Neural cell (in vitro differentiated cells): ENCODE data around the gene MAPK1. TPM values are rescaled to one million over a fixed set of nuclear protein-coding genes. Genes with fewer than 3 reads are reported as not detected.
"Not testable (repeated sequence)": the region's sequence is repeated elsewhere in the genome, so short reads cannot be mapped to it uniquely, and the experiment has no call there.

ENCODE experiments used
- H2AFZ ChIP-seq: fragments of 200-600, 300-800 bp; sonication (generic), shearing (Covaris generic); 2 replicates; pipeline ENCODE4 v1.6.0; 2014; ENCODE audit warnings: low read depth, mild to moderate bottlenecking, antibody characterized with exemption, low read length, moderate library complexity
- H3F3A ChIP-seq: fragments of 200-600 bp; shearing (Covaris generic); 2 replicates; pipeline ENCODE4 v1.6.1; 2016; ENCODE audit warnings: mild to moderate bottlenecking, moderate library complexity, mixed read lengths, antibody characterized with exemption, low read length; ENCODE audit not compliant: insufficient read depth, poor library complexity, severe bottlenecking
- H3K27ac ChIP-seq: fragments of 200-600, 300-800 bp; sonication (generic), shearing (Covaris generic); 2 replicates; pipeline ENCODE4 v1.5.1; 2014; ENCODE audit warnings: mild to moderate bottlenecking, low read length, moderate library complexity
- H3K27me3 ChIP-seq: fragments of 300-800, 200-600 bp; sonication (generic), shearing (Covaris generic); 2 replicates; pipeline ENCODE4 v1.6.0; 2014; ENCODE audit warnings: mild to moderate bottlenecking, low read depth, low read length, moderate library complexity; ENCODE audit not compliant: insufficient read depth
- H3K36me3 ChIP-seq: fragments of 300-800, 200-600 bp; sonication (generic), shearing (Covaris generic); 2 replicates; pipeline ENCODE4 v1.5.1; 2014; ENCODE audit warnings: mild to moderate bottlenecking, antibody characterized with exemption, low read length, moderate library complexity; ENCODE audit not compliant: insufficient read depth
- H3K4me2 ChIP-seq: fragments of 300-800, 200-600 bp; sonication (generic), shearing (Covaris generic); 2 replicates; pipeline ENCODE4 v1.6.0; 2014; ENCODE audit warnings: mild to moderate bottlenecking, low read length
- H3K4me3 ChIP-seq: fragments of 300-800, 200-600 bp; sonication (generic), shearing (Covaris generic); 2 replicates; pipeline ENCODE4 v1.5.1; 2014; ENCODE audit warnings: mild to moderate bottlenecking, low read length, moderate library complexity
- H3K79me2 ChIP-seq: fragments of 200-600 bp; shearing (Covaris generic); replicated peaks from 2 replicates; pipeline ENCODE4 v1.6.0; 2014; ENCODE audit warnings: mild to moderate bottlenecking, low read length, moderate library complexity; ENCODE audit not compliant: insufficient read depth
- H3K9ac ChIP-seq: fragments of 300-800, 200-600 bp; sonication (generic), shearing (Covaris generic); 2 replicates; pipeline ENCODE4 v1.6.1; 2016; ENCODE audit warnings: mild to moderate bottlenecking, low read length, mixed read lengths
- H3K9me2 ChIP-seq: fragments of 200-600 bp; shearing (Covaris generic); 2 replicates; pipeline ENCODE4 v1.6.1; 2016; ENCODE audit warnings: mild to moderate bottlenecking, low read length, mixed read lengths; ENCODE audit not compliant: insufficient read depth
- H3K9me3 ChIP-seq: fragments of 200-600, 300-800 bp; sonication (generic), shearing (Covaris generic); 2 replicates; pipeline ENCODE4 v1.6.1; 2016; ENCODE audit warnings: mild to moderate bottlenecking, mixed run types, low read length, moderate library complexity, mixed read lengths
- H4K20me1 ChIP-seq: fragments of 200-600 bp; shearing (Covaris generic); 2 replicates; pipeline ENCODE4 v1.6.1; 2016; ENCODE audit warnings: mild to moderate bottlenecking, mixed run types; ENCODE audit not compliant: insufficient read depth
- CTCF ChIP-seq: fragments of 450-650 bp; IDR thresholded peaks from 2 replicates; pipeline ENCODE4 v1.5.1; 2014; ENCODE audit warnings: antibody characterized with exemption, mild to moderate bottlenecking, moderate library complexity; ENCODE audit not compliant: poor library complexity, severe bottlenecking
- EP300 ChIP-seq: fragments of 450-650 bp; conservative IDR thresholded peaks from 2 replicates; pipeline ENCODE4 v1.6.1; 2014; ENCODE audit warnings: antibody characterized with exemption, mild to moderate bottlenecking, moderate library complexity; ENCODE audit not compliant: poor library complexity, severe bottlenecking
- EZH2 ChIP-seq: fragments of 200-600, 300-800 bp; shearing (Covaris generic), sonication (generic); IDR thresholded peaks from 2 replicates; pipeline ENCODE4 v1.6.1; 2014; ENCODE audit warnings: antibody characterized with exemption, low read length, borderline replicate concordance, mild to moderate bottlenecking; ENCODE audit not compliant: insufficient read depth, poor library complexity, severe bottlenecking
- MXI1 ChIP-seq: fragments of 450-650 bp; conservative IDR thresholded peaks from 2 replicates; pipeline ENCODE4 v1.6.1; 2014; ENCODE audit warnings: antibody characterized with exemption, mild to moderate bottlenecking; ENCODE audit not compliant: poor library complexity, severe bottlenecking
- POLR2AphosphoS5 ChIP-seq: IDR thresholded peaks from 2 replicates; pipeline ENCODE4 v1.6.1; 2012
- REST ChIP-seq: IDR thresholded peaks from 2 replicates; pipeline ENCODE4 v1.6.1; 2012; ENCODE audit warnings: borderline replicate concordance
- SMC3 ChIP-seq: fragments of 450-650 bp; conservative IDR thresholded peaks from 2 replicates; pipeline ENCODE4 v1.6.1; 2014; ENCODE audit warnings: antibody characterized with exemption, mild to moderate bottlenecking, moderate library complexity; ENCODE audit not compliant: poor library complexity
- TAF1 ChIP-seq: IDR thresholded peaks from 2 replicates; pipeline ENCODE4 v1.6.1; 2012; ENCODE audit warnings: low read depth
- polyA plus RNA-seq: library from polyadenylated mRNA; depleted of rRNA; stranded (reverse); fragments of >200 nt; gene quantifications from 2 replicates; pipeline ENCODE4 v1.2.3, GENCODE V29; 2014

The MAPK1 gene
- polyA plus RNA-seq, 1 donor from 2014 or later, result 43.3 TPM

GRCh38 chr22:21796863-21797262 is 70.6 kb downstream of the MAPK1 start:
- Histone ChIP-seq H3K36me3 (peaks cover 12% of the 10 kb centered on the region), H4K20me1 (no peaks in the 10 kb centered on the region), H3K9me3 (no peaks in the 10 kb centered on the region), H2AFZ (no peak overlapping the region), H3K79me2 (no peaks in the 10 kb centered on the region), H3K9ac (no peak overlapping the region), H3K4me3 (no peak overlapping the region), H3K9me2 (no peaks in the 10 kb centered on the region), H3K27me3 (no peaks in the 10 kb centered on the region), H3K4me2 (no peak overlapping the region), H3K27ac (no peak overlapping the region), H3F3A (peaks cover 3% of the 10 kb centered on the region)
- no peak for TF ChIP-seq REST
- no peak for TF ChIP-seq POLR2AphosphoS5
- TF ChIP-seq TAF1, result no peak
- TF ChIP-seq EZH2, result no peak

- H3K9ac ChIP-seq, result no peak overlapping the region
- no peaks in the 10 kb centered on the region for H3K9me3 ChIP-seq
- no peaks in the 10 kb centered on the region for H3K27me3 ChIP-seq
- TF ChIP-seq CTCF, result no peak
- TF ChIP-seq REST, result no peak
- no peak for TF ChIP-seq MXI1
- TF ChIP-seq POLR2AphosphoS5, result no peak
- no peak for TF ChIP-seq EP300
- no peak for TF ChIP-seq SMC3
- H3K4me2 ChIP-seq, result no peak overlapping the region
- no peaks in the 10 kb centered on the region for H4K20me1 ChIP-seq
- no peaks in the 10 kb centered on the region for H3K79me2 ChIP-seq
- peaks cover 3% of the 10 kb centered on the region for H3F3A ChIP-seq
- no peak overlapping the region for H2AFZ ChIP-seq
- no peaks in the 10 kb centered on the region for H3K9me2 ChIP-seq
- H3K27ac ChIP-seq, result no peak overlapping the region
- no peak overlapping the region for H3K4me3 ChIP-seq
- H3K36me3 ChIP-seq, result peaks cover 12% of the 10 kb centered on the region
Measured at GRCh38 chr22:21796231-21796630, 71.2 kb downstream of the MAPK1 start.

GRCh38 chr22:21793716-21794115 is 73.7 kb downstream of the MAPK1 start:
- H4K20me1 ChIP-seq, H3K9ac ChIP-seq, H3F3A ChIP-seq, H3K27ac ChIP-seq, H3K36me3 ChIP-seq, H3K79me2 ChIP-seq, H3K4me3 ChIP-seq, H3K9me2 ChIP-seq, H3K9me3 ChIP-seq, H3K27me3 ChIP-seq, H3K4me2 ChIP-seq, H2AFZ ChIP-seq: not testable (repeated sequence)
